ENCODE results near the gene CUX1. TPM values are rescaled to one million over a fixed set of nuclear protein-coding genes. Genes with fewer than 3 reads are reported as not detected.

Gene CUX1
- 85.3 TPM for total RNA-seq

GRCh38 chr7:101817471-101818286 lies at the start of gene CUX1:
Gene CUX1 (plus strand): TSS chr7:101817626. CDS start chr7:101817640, 14 bp downstream.

DNA sequence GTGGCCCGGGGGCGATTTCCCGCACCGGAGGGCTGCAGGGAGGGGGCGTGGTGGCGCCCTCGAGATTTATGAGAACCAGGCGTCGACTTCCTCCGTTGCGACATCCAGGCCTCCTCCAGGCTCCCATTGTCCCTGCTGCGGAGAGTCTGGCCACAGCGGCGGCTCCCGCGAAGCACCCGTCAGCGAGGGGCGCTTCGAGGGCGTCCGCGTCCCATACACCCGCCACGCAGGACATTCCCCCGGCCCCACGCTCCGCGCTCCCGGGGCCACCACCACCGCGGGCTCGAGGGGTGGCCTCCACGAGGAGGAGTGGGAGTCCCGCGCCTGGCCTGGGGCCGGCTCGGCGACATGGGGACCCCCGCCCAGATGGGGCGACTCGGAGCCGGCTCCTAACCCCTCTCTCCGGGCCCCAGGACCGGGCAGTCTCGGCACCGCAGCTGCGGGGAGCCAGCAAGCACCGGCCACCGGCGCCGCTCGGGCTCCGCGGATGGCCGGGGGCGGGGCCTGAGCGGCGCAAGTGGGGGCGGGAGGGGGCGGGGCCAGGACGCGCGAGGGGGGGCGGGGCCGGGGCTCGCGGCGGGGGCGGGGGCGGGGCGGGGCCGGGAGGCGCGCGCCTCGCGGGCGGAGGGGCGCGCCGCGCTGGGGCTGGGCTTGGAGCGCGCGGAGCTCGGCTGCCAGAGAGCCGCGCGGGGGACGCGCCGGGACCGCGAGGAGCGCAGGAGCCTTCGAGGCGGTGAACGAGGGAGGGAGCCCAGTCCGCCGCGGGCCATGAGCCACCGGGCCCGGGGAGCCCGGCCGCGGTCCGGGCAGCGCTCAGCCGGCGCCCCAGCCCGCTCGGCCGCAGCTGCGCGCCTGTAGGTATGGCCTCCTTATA lies 469.0 kb downstream of the CUX1 start, which contains the start of gene SH2B2:
Gene SH2B2, plus strand, starts transcription at position 632 of the 874 bp plus-strand sequence. CDS start 13,683 bp downstream, outside the sequence.

Small RNA genes lying within 50 kb of the gene (small RNA-seq; reads per million reads assigned to genes)
- not detected for gene AC005086.2 (ENCODE audit: low replicate concordance)
- gene AC005086.3 (ENCODE audit: low replicate concordance), result not detected
- not detected for gene AC005086.4 (ENCODE audit: low replicate concordance)
- not detected for gene AC005088.1 (ENCODE audit: low replicate concordance)
- gene MIR4285 (ENCODE audit: low replicate concordance), result not detected
- gene RF00554 (ENCODE audit: low replicate concordance), result not detected

Other genes starting within 250 kb of the CUX1 start
- gene MYL10, start 188.3 kb upstream of the CUX1 start, total RNA-seq, result 8.8 TPM